Stimulated activated CD8-positive, alpha-beta memory T cell treated with anti-CD3 and anti-CD28 coated beads, Interleukin-2, amount 100 ng/mL, for 48 hours (primary cell): ENCODE measurements around the gene PARP9.

Experiments
- DNase-seq, 2 donors: peaks; one replicate each; pipeline ENCODE4 v3.0.0-alpha.2; 2020; ENCODE audit warnings: low read depth in 2 of 2

Gene PARP9

GRCh38 chr3:122564155-122564912 is at the start of gene PARP9, which contains the start of gene DTX3L:
PARP9 (minus strand) TSS chr3:122564300; CDS start chr3:122559620, 4,680 bp downstream.
DTX3L (plus strand) TSS chr3:122564338; CDS start chr3:122564427, 89 bp downstream.
- peak; percentile 57 to 66 for DNase-seq

- DNase-seq: no peak
These were observed 48.6 kb upstream of the PARP9 start for GRCh38 chr3:122612696-122613095.

DNA sequence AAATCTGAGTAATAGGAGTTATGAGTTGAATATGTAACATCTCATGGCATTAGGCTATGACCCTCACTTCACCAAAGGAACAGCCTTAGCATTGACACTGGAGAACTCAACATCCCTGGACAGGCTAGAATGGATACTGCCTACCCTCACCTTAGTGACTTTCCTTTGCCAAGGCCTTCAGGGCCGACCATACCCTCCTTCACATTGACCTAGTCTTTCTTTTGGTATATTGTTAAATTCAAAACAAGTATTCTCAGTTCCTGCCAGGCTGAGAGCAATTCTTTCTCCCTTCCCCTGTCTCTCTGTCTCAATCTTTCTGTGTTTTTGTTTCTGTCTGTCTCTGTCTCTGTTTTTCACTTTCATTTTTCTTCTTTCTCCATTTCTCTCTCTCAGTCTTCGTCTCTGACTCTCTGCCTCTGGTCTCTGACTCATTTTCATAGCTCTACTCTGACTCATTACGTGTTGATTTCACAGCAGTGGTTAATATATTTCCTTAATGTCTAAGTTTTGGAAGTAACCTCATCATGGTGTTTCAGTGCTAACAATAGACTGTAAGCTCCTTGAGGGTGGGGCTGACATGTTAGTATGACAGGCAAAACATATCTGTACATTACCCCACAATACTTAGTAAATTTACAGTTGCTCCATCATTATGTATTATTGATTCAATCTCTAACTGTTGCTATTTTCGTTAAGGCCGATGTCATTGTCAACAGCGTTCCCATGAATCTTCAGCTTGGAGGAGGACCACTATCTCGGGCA is 45.9 kb upstream of the PARP9 start:
- DNase-seq: no peak

GRCh38 chr3:122608916-122609315 is 44.8 kb upstream of the PARP9 start:
- DNase-seq: no peak

DNA sequence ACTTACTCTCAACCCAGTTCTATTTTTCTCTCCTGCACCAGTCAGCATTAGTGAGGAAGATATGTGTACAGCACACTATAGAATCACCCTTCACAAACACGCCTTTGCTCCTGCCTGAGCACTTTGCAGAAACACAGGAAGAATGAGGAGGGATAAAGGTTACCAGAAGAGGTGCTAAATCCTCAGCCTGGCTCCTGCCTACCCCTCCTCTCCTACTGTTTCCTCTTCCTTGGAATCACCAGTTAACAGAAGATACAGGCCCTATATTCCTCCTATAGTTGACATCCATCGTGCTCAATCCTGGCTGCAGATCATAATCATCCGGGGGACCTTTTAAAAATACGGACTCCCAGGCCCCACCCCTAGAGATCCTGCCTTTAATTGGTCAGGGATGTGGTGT is 42.2 kb upstream of the PARP9 start:
- DNase-seq: no peak

GRCh38 chr3:122603056-122603455 is 39.0 kb upstream of the PARP9 start:
- DNase-seq: no peak

GRCh38 chr3:122602011-122602710 is 38.1 kb upstream of the PARP9 start:
- no peak for DNase-seq

DNA sequence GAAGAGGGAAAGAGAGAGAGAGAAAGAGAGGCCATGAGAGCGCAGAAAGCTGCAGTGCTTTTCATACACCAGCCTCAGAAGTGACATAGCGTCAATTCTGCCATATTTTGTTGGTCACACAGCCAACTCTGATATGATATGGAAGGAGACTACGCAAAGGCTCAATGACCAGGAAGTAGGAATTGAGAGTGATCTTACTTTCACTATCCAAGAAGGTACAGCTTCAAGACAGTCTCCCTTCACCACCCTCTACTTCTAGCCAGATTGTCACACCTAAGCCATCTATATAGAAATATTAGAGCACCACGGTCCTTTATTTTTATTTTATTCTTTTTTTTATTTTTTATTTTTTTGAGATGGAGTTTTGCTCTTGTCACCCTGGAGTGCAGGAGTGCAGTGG is 34.5 kb upstream of the PARP9 start:
- DNase-seq: no peak

DNA sequence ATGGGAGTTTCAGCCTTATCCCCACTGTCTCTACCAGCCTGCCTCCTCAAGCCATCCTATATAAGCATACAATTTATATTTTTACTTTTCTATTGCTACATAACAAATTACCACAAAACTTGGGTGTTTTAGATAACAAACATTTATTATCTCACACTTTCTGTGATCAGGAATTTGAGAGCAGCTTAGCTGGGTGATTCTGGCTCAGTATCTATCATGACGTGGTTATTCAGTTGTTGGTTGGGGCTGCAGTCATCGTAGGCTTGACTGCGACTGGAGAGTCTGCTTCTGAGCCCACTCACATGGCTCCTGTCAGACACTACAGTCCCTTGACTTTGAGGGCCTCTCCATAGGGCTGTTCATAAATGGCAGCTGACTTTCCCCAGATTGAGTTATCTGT is 34.1 kb upstream of the PARP9 start:
- DNase-seq: no peak

GRCh38 chr3:122594025-122594424 is 29.9 kb upstream of the PARP9 start:
- no peak for DNase-seq

DNA sequence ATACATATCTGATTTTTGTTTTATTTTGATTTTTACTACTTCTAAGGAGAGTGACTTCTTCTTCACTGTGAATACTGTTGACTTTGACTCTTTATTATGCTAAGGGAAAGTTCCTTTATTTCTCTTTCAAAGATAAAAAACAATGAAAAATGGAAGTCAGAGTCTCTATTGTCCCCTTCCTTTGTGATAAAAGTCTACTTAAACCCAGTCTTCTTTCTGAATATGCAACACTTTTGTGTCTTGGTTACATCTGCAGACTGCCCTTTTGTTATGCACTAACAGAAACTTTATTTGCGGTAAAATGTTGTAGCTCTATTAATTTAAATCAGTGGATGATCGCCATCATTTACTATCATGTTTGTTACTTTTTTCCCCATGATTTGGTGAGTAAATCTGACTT is 26.5 kb upstream of the PARP9 start:
- DNase-seq: no peak

- DNase-seq: no peak
These were observed 25.2 kb upstream of the PARP9 start for GRCh38 chr3:122589297-122589696.

GRCh38 chr3:122587572-122587971 is 23.5 kb upstream of the PARP9 start:
- no peak for DNase-seq

DNA sequence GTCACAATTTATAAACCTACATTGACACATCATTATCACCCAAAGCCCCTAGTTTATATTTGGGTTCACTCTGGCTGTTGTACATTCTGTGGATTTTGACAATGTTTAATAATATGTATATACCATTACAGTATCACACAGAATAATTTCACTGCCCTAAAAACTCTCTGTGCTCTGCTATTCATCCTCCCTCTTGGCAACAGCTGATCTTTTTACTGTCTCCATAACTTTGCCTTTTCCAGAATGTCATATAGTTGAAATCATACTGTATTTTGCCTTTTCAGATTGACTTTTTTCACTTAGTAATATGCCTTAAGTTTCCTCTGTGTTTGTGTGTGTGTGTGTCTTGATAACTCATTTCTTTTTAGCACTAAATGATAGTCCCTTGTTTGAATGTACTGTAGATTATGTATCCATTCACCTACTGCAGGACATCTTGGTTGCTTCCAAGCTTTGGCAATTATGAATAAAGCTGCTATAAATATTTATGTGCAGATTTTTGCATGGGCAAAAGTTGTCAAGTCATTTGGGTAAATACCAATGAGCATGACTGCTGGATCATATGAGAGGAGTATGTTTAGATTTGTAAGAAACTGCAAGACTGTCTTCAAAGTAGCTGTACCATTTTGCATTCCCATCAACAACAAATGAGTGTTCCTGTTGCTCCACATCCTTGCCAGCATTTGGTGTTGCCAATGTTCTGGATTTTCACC is 22.8 kb upstream of the PARP9 start:
- no peak for DNase-seq

DNA sequence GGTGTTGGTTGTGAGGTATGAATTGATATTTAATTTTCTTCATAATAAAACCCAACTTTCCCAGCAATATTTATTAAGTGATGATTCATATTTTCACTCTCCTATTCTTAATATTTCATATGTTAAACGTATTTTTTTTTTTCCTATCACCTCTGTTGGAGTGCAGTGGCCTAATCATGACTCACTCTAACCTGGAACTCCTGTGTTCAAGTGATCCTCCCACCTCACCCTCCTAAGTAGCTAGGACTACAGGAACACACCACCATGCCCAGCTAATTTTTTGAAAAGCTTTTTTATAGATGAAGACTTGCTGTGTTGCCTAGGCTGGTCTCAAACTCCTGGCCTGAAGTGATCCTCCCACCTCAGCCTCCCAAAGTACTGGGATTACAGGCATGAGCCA is 22.0 kb upstream of the PARP9 start:
- DNase-seq: no peak

GRCh38 chr3:122582390-122582789 is 18.3 kb upstream of the PARP9 start:
- DNase-seq: no peak

DNA sequence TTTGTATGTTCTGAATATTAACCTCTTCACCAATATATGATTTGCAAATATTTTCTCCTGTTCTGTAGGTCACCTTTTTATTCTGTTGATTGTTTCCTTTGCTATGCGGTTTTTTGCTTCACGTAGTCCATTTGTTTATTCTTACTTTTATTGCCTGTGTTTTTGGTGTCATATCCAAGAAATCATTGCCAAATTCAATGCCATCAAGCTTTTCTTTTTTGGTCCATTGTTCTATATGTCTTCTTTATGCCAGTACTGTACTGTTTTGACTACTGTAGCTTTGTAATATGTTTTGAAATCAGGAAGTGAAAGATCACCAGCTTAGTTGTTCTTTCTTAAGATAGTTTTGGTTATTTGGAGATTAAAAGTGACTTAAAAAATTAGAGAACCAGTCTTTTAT is 17.5 kb upstream of the PARP9 start:
- DNase-seq: no peak

- no peak for DNase-seq
These were observed 16.4 kb upstream of the PARP9 start for GRCh38 chr3:122580470-122580869.

DNA sequence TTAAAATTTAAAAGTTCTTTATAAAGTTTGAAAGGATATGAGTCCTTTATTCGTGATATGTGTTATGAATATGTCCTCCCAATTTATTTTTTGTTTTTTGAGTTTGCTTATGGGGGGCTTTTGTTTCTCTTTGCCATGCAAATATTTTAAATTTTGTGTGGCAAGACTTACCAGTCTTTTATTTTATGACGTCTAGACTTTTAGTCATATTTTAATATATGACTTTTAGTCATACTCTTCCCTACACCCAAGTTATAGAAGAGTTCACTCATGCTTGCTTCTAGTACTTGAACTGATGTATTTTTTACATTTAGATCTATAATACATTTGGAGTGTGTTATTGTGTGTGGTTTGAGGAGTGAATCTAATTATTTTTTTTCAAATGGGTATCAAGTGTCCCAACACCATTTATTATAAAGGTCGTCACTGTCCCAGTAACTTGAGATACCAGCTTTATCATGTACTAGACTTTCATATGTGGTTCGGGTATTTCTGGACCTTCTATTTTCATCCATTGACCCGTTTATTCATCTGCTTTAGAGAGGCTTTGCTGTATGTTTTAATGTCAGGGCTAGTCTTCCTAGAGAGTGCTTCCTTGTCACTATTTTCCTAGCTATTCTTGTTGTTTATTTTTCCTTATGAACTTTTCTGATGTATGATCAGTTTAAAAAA is 14.1 kb upstream of the PARP9 start:
- no peak for DNase-seq

DNA sequence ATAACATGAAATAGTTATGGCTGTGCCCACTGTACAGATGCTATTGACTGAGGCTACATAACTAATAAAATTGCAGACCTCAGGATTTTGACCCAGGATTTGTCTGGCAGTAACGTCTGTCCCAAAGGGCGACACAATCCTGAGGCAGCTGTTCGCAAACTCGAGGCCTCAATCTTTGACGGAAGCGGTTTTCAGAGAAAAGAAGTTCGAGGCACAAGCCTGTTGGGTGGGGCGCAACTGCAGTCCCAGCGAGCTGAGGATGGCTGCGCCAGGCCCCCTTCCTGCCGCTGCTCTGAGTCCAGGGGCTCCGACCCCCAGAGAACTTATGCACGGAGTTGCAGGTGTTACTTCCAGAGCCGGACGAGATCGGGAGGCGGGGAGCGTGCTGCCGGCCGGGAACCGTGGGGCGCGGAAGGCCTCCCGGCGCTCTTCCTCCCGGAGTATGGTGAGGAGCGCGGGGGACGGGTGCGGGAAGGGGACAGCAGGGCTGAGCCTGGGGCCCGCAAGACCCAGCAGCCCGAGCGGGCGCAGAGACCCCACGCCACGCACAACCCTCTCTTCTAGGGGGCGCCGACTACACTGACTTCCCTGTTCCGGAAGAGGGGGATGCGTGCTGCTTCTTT is 13.4 kb upstream of the PARP9 start, which contains the start of gene PARP15:
TSS of gene PARP15 (plus strand) at position 242 of the 623 bp plus-strand sequence. CDS start at position 260, 18 bp downstream.
- peak in 1 of 2 donors; percentile 18 for DNase-seq
